Measurements from ENCODE around the gene FRMD4B. TPM values are rescaled to one million over a fixed set of nuclear protein-coding genes. Genes with fewer than 3 reads are reported as not detected.

FRMD4B gene
- total and polyA plus RNA-seq, 2 experiments from 2014 or later = 6.4 to 12.8 TPM

GRCh38 chr3:69172058-69172457 lies 213.8 kb downstream of the FRMD4B start:
- H3K4me2 ChIP-seq = no peak overlapping the region
- H3K27ac ChIP-seq (ENCODE audit: low read depth) = no peak overlapping the region
- Mint-ChIP-seq H3K4me3 (no peak overlapping the region), H3K27me3 (ENCODE audit: insufficient read depth, low read depth, poor library complexity) (peaks cover 2% of the 10 kb centered on the region), H3K36me3 (ENCODE audit: low read depth) (no peaks in the 10 kb centered on the region), H3K4me1 (no peaks in the 10 kb centered on the region), H3K9me3 (no peaks in the 10 kb centered on the region), H3K27ac (no peak overlapping the region)
- no peaks in the 10 kb centered on the region for H3K36me3 ChIP-seq (ENCODE audit: insufficient read depth)
- DNase-seq (ENCODE audit: low spot score) (no peak), ATAC-seq (no peak)
- no peaks in the 10 kb centered on the region for H3K27me3 ChIP-seq (ENCODE audit: insufficient read depth)
- H3K9me2 ChIP-seq (ENCODE audit: insufficient read depth) = no peaks in the 10 kb centered on the region
- no peak overlapping the region for H3K4me3 ChIP-seq
- TF ChIP-seq REST (IDR thresholded peaks at IDR 0.05; ENCODE audit: unreplicated experiment) = no peak
- no peaks in the 10 kb centered on the region for H4K20me1 ChIP-seq (replicated peaks; ENCODE audit: insufficient read depth)
- H3K79me2 ChIP-seq (replicated peaks; ENCODE audit: insufficient read depth) = no peaks in the 10 kb centered on the region
- no peaks in the 10 kb centered on the region for H3F3A ChIP-seq (replicated peaks; ENCODE audit: low read depth)
- no peaks in the 10 kb centered on the region for H3K4me1 ChIP-seq (ENCODE audit: insufficient read depth)
- no peak overlapping the region for H2AFZ ChIP-seq

- H3K36me3 Mint-ChIP-seq (ENCODE audit: low read depth) = no peaks in the 10 kb centered on the region
- no peak for TF ChIP-seq REST (IDR thresholded peaks at IDR 0.05; ENCODE audit: unreplicated experiment)
- TF ChIP-seq ZNF331 (CRISPR knock-in tag; IDR thresholded peaks at IDR 0.05; ENCODE audit: low read depth) = no peak
- no peak for TF ChIP-seq EZH2 (IDR thresholded peaks at IDR 0.05; ENCODE audit: low read depth, unreplicated experiment)
- TF ChIP-seq ETS1 (IDR thresholded peaks at IDR 0.05) = no peak
- TF ChIP-seq ZNF462 (CRISPR knock-in tag; IDR thresholded peaks at IDR 0.05) = no peak
- TF ChIP-seq CREB1 (CRISPR knock-in tag; IDR thresholded peaks at IDR 0.05; ENCODE audit: low read depth) = no peak
- no peak for TF ChIP-seq EZH2phosphoT487 (IDR thresholded peaks at IDR 0.05; ENCODE audit: unreplicated experiment)
Observed at GRCh38 chr3:69166446-69166845, 219.4 kb downstream of the FRMD4B start.

More at GRCh38 chr3:69166446-69166845, 219.4 kb downstream of the FRMD4B start:
- Histone ChIP-seq H3K4me3 (no peak overlapping the region), H3K27me3 (ENCODE audit: insufficient read depth) (no peaks in the 10 kb centered on the region), H3F3A (replicated peaks; ENCODE audit: low read depth) (no peaks in the 10 kb centered on the region), H3K4me2 (no peak overlapping the region), H4K20me1 (replicated peaks; ENCODE audit: insufficient read depth) (no peaks in the 10 kb centered on the region), H3K4me1 (ENCODE audit: insufficient read depth) (peaks cover 3% of the 10 kb centered on the region; the same call in 1 of the 2 replicates), H2AFZ (no peak overlapping the region), H3K9me2 (ENCODE audit: insufficient read depth) (no peaks in the 10 kb centered on the region), H3K79me2 (replicated peaks; ENCODE audit: insufficient read depth) (no peaks in the 10 kb centered on the region), H3K27ac (ENCODE audit: low read depth) (no peak overlapping the region), H3K36me3 (ENCODE audit: insufficient read depth) (no peaks in the 10 kb centered on the region)
- Mint-ChIP-seq H3K4me3 (no peak overlapping the region), H3K27ac (no peak overlapping the region), H3K9me3 (no peaks in the 10 kb centered on the region), H3K4me1 (peaks cover 13% of the 10 kb centered on the region; the same call in 2 of the 3 replicates), H3K27me3 (ENCODE audit: insufficient read depth, low read depth, poor library complexity) (no peaks in the 10 kb centered on the region)
- no peak for DNase-seq (ENCODE audit: low spot score)
- no peak for ATAC-seq
